Heart left ventricle (tissue), 16 donors: ENCODE results near the gene SOBP. TPM values are rescaled to one million over a fixed set of nuclear protein-coding genes. Genes with fewer than 3 reads are reported as not detected.

Experiments
- ATAC-seq, 4 donors: fragments of 200-7000 bp; cut with Tn5 transposase; one replicate each; pipeline ENCODE4 v1.9.1; 2020 to 2022; ENCODE audit warnings: moderate library complexity in 4 of 4, mild to moderate bottlenecking in 3 of 4, moderate number of reproducible peaks in 1 of 4
- DNase-seq, 5 donors: peaks; one replicate each; pipeline ENCODE4 v3.0.0-alpha.2; 2020
- H3K27ac ChIP-seq, 12 donors: fragments of 200-600 bp; sonication (generic) in 4 of 12; one replicate each; pipeline versions ENCODE4 v1.5.0 to v1.8.0; 2016 to 2022; ENCODE audit warnings: mild to moderate bottlenecking in 2 of 12
- H3K27me3 ChIP-seq, 9 donors: fragments of 200-600 bp; sonication (generic) in 2 of 9; one replicate each; pipeline versions ENCODE4 v1.5.1 to v1.8.0; 2016 to 2022; ENCODE audit warnings: mild to moderate bottlenecking in 3 of 9
- H3K36me3 ChIP-seq, 9 donors: fragments of 200-600 bp; sonication (generic) in 2 of 9; one replicate each; pipeline versions ENCODE4 v1.5.0 to v1.8.0; 2018 to 2022; ENCODE audit warnings: mild to moderate bottlenecking in 2 of 9
- H3K4me1 ChIP-seq, 12 donors: fragments of 200-600 bp; sonication (generic) in 4 of 12; one replicate each; pipeline versions ENCODE4 v1.5.0 to v1.8.0; 2016 to 2022; ENCODE audit warnings: mild to moderate bottlenecking in 3 of 12
- H3K4me3 ChIP-seq, 12 donors: fragments of 200-600 bp; sonication (generic) in 4 of 12; one replicate each; pipeline versions ENCODE4 v1.5.0 to v1.8.0; 2017 to 2022; ENCODE audit warnings: mild to moderate bottlenecking in 9 of 12, moderate library complexity in 4 of 12
- H3K9me3 ChIP-seq, 12 donors: fragments of 200-600 bp; sonication (generic) in 4 of 12; one replicate each; pipeline versions ENCODE4 v1.5.0 to v1.8.0; 2016 to 2022; ENCODE audit warnings: mild to moderate bottlenecking in 1 of 12
- POLR2A ChIP-seq, 2 donors: fragments of 450-650 bp; IDR thresholded peaks; one replicate each; pipeline ENCODE4 v1.6.1; 2017; ENCODE audit warnings: antibody characterized with exemption in 2 of 2, mild to moderate bottlenecking in 2 of 2, moderate library complexity in 2 of 2
- WGBS, 4 donors: extraction: QIAGEN DNeasy Blood & Tissue Kit in 2 of 4; methylation state at CpG; one replicate each; pipeline versions ENCODE4 v1.1.5 to v1.1.7; 2013 to 2018; 5-methylcytosine and 5-hydroxymethylcytosine counted together
- intact Hi-C, 10 donors: fragments of 100-400 bp; cut with DNase I; formaldehyde crosslinking; loops; one replicate each; pipeline versions ENCODE4 v1.11.1 to v1.14.2; 2022
- polyA plus RNA-seq, 2 donors: library from polyadenylated mRNA; stranded (reverse); fragments of 200-250 nt; gene quantifications; one replicate each; pipeline ENCODE4 v1.2.3, GENCODE V29; 2013
- total RNA-seq, 9 donors: library from RNA; depleted of rRNA in 2 of 9; stranded (reverse); fragments of >200 nt in 2 of 9; fragmentation: NEBNext Ultra II Directional in 3 of 9; extraction: Animal tissue kit (Norgen Biotek cat#: 25700) in 3 of 9; gene quantifications; one replicate each; pipeline versions ENCODE4 v1.1.0 to v1.2.4, GENCODE V29; 2016 to 2023
- TF ChIP-seq, protein P1 (sequence below), 12 donors: fragments of 200-600 bp; sonication (generic) in 4 of 12; IDR thresholded peaks; one replicate each; pipeline versions ENCODE4 v1.5.0 to v1.8.0; 2018 to 2022; ENCODE audit warnings: antibody characterized with exemption in 12 of 12, mild to moderate bottlenecking in 5 of 12
- donor health status: ischemic (EF 13 %, LVEDD 7.1; RV severe dilation, severe dysfunction).
- donor health status: healthy with polysubstance abuse.
- donor health status: DM: no; HTN: yes; CAD: no.
- donor health status: DM: no; HTN: no; CAD: no.
- donor health status: ischemic (EF 25% LVEDD 6.9; RV normal size, moderate dysfunction).
- donor health status: ischemic (EF 25% LVEDD 5.7; RV mildly dilated, moderate dysfunction).
- donor health status: healthy.
- donor health status: DM: yes; HTN: yes; CAD: no.
- donor health status: ischemic (EF 35%, LVEDD 5.7; RV mildly dilated, moderate dysfunction).
- donor health status: nonischemic (EF 11% LVEDD 7.7; RV severe dilation, severe dysfunction).
- donor health status: DM: yes; HTN: yes; CAD: no.
- donor health status: PGD.
- donor health status: ischemic (EF 29% LVEDD 5.4; RV normal size, mild dysfunction).
- donor health status: nonischemic (EF 23%, LVEDD 6.1; RV moderate dilation, normal function).

The SOBP gene
- total and polyA plus RNA-seq, 11 donors: 10.6 to 24.9 (median 16.4) TPM

DNA sequence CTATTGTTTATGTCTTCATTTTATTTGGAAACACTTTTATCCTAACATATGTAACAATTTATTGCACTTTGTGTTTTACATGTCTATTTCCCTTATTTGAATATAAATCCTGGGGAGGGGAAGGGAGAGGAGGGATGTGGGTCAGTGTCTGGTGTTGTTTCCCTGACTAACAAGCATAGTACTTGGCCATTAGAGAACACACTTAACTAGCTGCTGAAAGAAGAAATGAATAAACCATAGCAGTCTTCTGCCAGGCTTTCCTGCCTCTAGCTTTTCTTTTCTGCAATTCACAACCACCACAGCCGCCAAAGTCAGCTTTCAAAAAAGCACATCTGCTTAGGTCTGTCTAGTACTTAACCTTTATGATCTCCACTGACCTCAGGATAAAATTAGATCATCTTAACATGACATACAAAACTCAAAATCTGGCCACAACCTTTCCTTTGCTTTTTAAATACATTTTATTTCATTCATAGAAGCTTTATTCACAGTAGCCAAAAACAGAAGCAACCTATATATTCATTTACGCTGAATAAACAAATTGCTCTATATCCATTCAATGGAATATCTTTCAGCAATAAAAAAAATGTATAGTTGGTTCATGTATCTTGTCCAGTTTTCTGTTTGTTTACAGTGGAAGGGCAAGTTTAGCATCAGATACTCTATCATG lies 46.8 kb upstream of the SOBP start:
- no peaks in the 10 kb centered on the region for H3K27me3 ChIP-seq
- no peaks in the 10 kb centered on the region for H3K36me3 ChIP-seq
- TF ChIP-seq, protein P1, sequence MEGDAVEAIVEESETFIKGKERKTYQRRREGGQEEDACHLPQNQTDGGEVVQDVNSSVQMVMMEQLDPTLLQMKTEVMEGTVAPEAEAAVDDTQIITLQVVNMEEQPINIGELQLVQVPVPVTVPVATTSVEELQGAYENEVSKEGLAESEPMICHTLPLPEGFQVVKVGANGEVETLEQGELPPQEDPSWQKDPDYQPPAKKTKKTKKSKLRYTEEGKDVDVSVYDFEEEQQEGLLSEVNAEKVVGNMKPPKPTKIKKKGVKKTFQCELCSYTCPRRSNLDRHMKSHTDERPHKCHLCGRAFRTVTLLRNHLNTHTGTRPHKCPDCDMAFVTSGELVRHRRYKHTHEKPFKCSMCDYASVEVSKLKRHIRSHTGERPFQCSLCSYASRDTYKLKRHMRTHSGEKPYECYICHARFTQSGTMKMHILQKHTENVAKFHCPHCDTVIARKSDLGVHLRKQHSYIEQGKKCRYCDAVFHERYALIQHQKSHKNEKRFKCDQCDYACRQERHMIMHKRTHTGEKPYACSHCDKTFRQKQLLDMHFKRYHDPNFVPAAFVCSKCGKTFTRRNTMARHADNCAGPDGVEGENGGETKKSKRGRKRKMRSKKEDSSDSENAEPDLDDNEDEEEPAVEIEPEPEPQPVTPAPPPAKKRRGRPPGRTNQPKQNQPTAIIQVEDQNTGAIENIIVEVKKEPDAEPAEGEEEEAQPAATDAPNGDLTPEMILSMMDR (IDR thresholded peaks at IDR 0.05): no peak
- TF ChIP-seq POLR2A (IDR thresholded peaks at IDR 0.05): no peak
- DNase-seq: no peak
- WGBS, 4 donors: 82 to 90% (median 85%) methylated on average over 2 of the region's 2 CpGs
- H3K4me1 ChIP-seq: peaks cover 0 to 4% (median 0%) of the 10 kb centered on the region in 12 donors
- intact Hi-C loops: no loop called here
- H3K9me3 ChIP-seq: peaks cover 0 to 16% (median 9%) of the 10 kb centered on the region in 12 donors
- ATAC-seq: no peak
- H3K27ac ChIP-seq: no peak overlapping the region
- no peak overlapping the region for H3K4me3 ChIP-seq

DNA sequence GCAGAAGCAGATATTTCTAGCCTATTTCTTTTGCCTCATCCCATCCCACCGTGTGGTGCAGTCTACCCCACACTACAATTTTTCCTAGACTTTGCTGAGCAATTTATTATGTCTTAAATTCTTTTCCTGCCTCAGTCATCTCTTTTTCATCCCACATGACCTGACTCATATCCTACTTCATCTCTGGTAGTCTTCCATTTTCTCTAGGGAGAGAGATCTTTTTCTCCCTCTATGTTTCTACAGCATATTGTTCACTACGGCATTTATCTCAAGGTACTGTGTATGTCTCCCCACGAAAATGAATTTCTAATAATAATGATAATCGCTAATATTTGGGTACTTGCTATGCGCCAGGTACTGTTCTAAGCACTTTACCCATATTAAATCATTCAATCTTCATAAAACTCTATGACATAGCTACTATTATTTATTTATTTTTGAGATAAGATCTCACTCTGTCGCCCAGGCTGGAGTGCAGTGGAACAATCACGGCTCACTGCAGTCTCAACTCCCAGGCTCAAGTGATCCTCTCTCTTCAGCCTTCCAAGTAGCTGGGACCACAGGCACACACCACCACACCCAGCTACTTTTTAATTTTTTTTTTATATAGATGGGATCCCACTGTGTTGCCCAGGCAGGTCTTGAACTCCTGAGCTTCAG lies 46.2 kb upstream of the SOBP start:
- no peak overlapping the region for H3K4me3 ChIP-seq
- ATAC-seq (no peak), DNase-seq (no peak)
- no peak overlapping the region for H3K27ac ChIP-seq
- H3K9me3 ChIP-seq: peaks cover 0 to 23% (median 11%) of the 10 kb centered on the region in 12 donors
- H3K27me3 ChIP-seq: no peaks in the 10 kb centered on the region
- H3K4me1 ChIP-seq: peaks cover 0 to 4% (median 0%) of the 10 kb centered on the region in 12 donors
- intact Hi-C loops: no loop called here
- WGBS, 4 donors: 86 to 91% (median 89%) methylated on average over 7 of the region's 7 CpGs
- TF ChIP-seq POLR2A (IDR thresholded peaks at IDR 0.05): no peak
- TF ChIP-seq, protein P1 (IDR thresholded peaks at IDR 0.05): no peak
- H3K36me3 ChIP-seq: no peaks in the 10 kb centered on the region

DNA sequence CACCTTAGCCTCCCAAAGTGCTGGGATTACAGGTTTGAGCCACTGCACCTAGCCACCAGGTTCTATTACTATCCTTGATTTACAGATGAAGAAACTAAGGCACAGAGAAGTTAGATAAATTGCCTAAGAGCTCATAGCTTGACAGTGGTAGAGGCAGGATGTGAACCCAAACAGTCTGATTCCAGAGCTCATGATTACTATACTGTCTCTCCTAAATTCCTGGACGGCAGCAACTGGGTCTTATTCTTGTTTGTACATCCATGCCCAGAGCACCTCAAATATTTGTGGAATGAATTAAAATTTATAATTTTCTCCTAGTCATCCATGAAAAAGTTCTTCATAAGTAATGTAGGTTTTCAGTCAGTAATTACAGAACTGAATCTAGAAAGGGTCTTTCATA lies 45.6 kb upstream of the SOBP start:
- 89 to 96% (median 94%) methylated on average over 1 of the region's 1 CpG for WGBS, 4 donors
- intact Hi-C loops: no loop called here
- H3K27ac ChIP-seq: no peak overlapping the region
- H3K4me1 ChIP-seq: peaks cover 0 to 4% (median 0%) of the 10 kb centered on the region in 12 donors
- ATAC-seq (no peak), DNase-seq (no peak)
- H3K36me3 ChIP-seq: no peaks in the 10 kb centered on the region
- TF ChIP-seq, protein P1 (IDR thresholded peaks at IDR 0.05): no peak
- no peak for TF ChIP-seq POLR2A (IDR thresholded peaks at IDR 0.05)
- H3K9me3 ChIP-seq: peaks cover 0 to 23% (median 11%) of the 10 kb centered on the region in 12 donors
- no peak overlapping the region for H3K4me3 ChIP-seq
- H3K27me3 ChIP-seq: no peaks in the 10 kb centered on the region

DNA sequence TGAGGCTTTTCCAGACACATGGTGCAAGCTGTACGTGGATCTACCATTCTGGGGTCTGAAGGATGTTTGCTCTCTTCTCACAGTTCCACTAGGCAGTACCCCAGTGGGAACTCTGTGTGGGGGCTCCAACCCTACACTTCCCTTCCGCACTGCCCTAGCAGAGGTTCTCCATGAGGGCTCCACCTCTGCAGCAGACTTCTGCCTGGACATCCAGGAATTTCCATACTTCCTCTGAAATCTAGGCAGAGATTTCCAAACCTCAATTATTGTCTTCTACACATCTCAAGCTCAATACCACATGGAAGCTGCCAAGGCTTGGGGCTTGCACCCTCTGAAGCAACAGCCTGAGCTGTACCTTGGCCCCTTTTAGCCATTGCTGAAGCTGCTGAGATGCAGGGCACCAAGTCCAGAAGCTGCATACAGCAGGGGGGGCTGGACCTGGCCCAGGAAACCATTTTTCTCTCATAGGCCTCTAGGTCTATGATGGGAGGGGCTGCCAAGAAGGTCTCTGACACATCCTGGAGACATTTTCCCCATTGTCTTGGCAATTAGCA lies 42.2 kb upstream of the SOBP start:
- intact Hi-C loops: no loop called here
- Histone ChIP-seq H3K27ac (no peak overlapping the region), H3K4me1 (peaks cover 0 to 3% (median 0%) of the 10 kb centered on the region in 12 donors), H3K27me3 (no peaks in the 10 kb centered on the region), H3K4me3 (no peak overlapping the region), H3K36me3 (no peaks in the 10 kb centered on the region), H3K9me3 (peaks cover 0 to 26% (median 11%) of the 10 kb centered on the region in 12 donors)
- 90 to 100% (median 98%) methylated on average over 1 to 2 of the region's 2 CpGs for whole genome bisulfite sequencing, 4 donors
- TF ChIP-seq, protein P1 (IDR thresholded peaks at IDR 0.05): no peak
- TF ChIP-seq POLR2A (IDR thresholded peaks at IDR 0.05): no peak
- no peak for DNase-seq
- ATAC-seq: no peak
